ENCODE measurements around the gene STIM2. TPM values are rescaled to one million over a fixed set of nuclear protein-coding genes. Genes with fewer than 3 reads are reported as not detected.

STIM2 gene
- total and polyA plus RNA-seq, 2 donors (not counting 1 experiment from before 2014, with no cell fraction given), result 48.6 to 96.0 TPM

DNA sequence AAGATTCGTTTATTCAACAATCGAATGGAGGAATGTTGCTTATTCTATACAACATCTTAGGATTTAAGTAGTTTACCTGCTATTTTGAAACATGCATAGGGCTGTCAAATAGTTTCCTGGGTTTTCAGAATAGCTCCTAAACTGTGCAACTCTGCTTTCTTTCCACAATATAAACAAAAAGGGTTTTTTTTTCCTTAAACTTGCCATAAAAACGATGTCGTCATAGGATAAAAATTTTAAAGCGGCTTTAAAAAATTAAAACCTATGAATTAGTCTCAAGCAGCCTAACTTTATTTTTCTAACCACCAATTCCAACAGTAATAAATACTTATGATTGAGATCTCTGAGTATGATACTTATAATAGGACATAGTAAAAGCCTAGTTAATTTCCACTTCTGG is 21.6 kb upstream of the STIM2 start:
- ChIA-PET CTCF (no interaction called here), POLR2A (no interaction called here)
- Histone ChIP-seq H3K27me3 (replicated peaks in 1 of 4; ENCODE audit: control extremely low read depth in 1 of 4, control insufficient read depth in 3 of 4, insufficient read depth in 4 of 4, low read length in 3 of 4) (peaks cover 0 to 21% (median 0%) of the 10 kb centered on the region in 4 experiments), H3K79me2 (ENCODE audit: control insufficient read depth, insufficient read depth, low read length) (no peaks in the 10 kb centered on the region), H3K4me3 (ENCODE audit: control extremely low read depth in 1 of 5, extremely low read depth in 1 of 5, insufficient read depth in 1 of 5, low read depth in 2 of 5, low read length in 4 of 5) (no peak overlapping the region), H3K9ac (ENCODE audit: low read length) (no peak overlapping the region), H3K4me1 (ENCODE audit: control insufficient read depth in 2 of 2, insufficient read depth in 2 of 2, low read length in 2 of 2) (peaks cover 0 to 3% of the 10 kb centered on the region in 2 donors), H3K9me3 (ENCODE audit: control extremely low read depth in 1 of 3, control insufficient read depth in 2 of 3, insufficient read depth in 1 of 3, low read length in 2 of 3) (peaks cover 2 to 17% (median 2%) of the 10 kb centered on the region in 3 donors), H3K27ac (ENCODE audit: low read length in 2 of 2) (no peak overlapping the region), H3K36me3 (replicated peaks in 1 of 2; ENCODE audit: control extremely low read depth in 1 of 2, control insufficient read depth in 1 of 2, extremely low read depth in 1 of 2, insufficient read depth in 2 of 2, low read length in 1 of 2) (no peaks in the 10 kb centered on the region), H2AFZ (ENCODE audit: insufficient read depth, low read depth, low read length, poor library complexity, severe bottlenecking) (no peak overlapping the region), H3K4me2 (replicated peaks; ENCODE audit: low read depth, low read length, poor library complexity, severe bottlenecking) (no peak overlapping the region), H4K20me1 (ENCODE audit: control insufficient read depth, insufficient read depth, low read length, poor library complexity, severe bottlenecking) (no peaks in the 10 kb centered on the region)
- H3K27ac Mint-ChIP-seq, result no peak overlapping the region
- no CpG with 5 or more reads among the region's 5 CpGs for WGBS (ENCODE audit: insufficient coverage)
- H3K4me1 Mint-ChIP-seq, result peaks cover 5% of the 10 kb centered on the region
- no peak for ATAC-seq (ENCODE audit: low read depth)
- no peak for DNase-seq
- H3K9me3 Mint-ChIP-seq (ENCODE audit: insufficient read depth), result no peaks in the 10 kb centered on the region
- TF ChIP-seq, protein P1, sequence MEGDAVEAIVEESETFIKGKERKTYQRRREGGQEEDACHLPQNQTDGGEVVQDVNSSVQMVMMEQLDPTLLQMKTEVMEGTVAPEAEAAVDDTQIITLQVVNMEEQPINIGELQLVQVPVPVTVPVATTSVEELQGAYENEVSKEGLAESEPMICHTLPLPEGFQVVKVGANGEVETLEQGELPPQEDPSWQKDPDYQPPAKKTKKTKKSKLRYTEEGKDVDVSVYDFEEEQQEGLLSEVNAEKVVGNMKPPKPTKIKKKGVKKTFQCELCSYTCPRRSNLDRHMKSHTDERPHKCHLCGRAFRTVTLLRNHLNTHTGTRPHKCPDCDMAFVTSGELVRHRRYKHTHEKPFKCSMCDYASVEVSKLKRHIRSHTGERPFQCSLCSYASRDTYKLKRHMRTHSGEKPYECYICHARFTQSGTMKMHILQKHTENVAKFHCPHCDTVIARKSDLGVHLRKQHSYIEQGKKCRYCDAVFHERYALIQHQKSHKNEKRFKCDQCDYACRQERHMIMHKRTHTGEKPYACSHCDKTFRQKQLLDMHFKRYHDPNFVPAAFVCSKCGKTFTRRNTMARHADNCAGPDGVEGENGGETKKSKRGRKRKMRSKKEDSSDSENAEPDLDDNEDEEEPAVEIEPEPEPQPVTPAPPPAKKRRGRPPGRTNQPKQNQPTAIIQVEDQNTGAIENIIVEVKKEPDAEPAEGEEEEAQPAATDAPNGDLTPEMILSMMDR (IDR thresholded peaks at IDR 0.05), result no peak
- no peak for TF ChIP-seq EZH2 (IDR thresholded peaks at IDR 0.05; ENCODE audit: borderline replicate concordance, insufficient read depth, low read depth, low read length, poor library complexity, severe bottlenecking)
- intact Hi-C loops (cut with micrococcal nuclease), result no loop called here
- peaks cover 3% of the 10 kb centered on the region for H3K27me3 Mint-ChIP-seq
- no peak overlapping the region for H3K4me3 Mint-ChIP-seq

DNA sequence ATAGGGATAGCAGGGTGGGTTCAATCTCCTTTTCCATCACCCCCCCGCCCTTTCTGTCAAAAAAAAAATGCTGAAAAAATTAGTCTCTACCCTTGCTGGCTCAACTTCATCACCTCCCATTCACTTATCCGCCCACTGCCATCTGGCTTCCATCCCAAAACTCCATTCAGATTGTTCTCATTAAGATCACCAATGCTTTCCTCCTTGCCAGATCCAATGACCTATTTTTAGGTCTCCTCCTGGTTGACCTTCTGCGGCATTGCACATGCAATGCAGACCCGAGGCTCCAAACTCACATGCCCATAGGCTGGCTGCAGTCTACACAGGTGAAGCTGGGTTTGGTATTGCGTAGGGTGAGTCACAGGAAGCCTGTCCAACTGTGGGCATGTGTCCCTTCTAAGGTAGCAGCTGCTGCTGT is 21.1 kb upstream of the STIM2 start:
- peaks cover 5% of the 10 kb centered on the region for H3K4me1 Mint-ChIP-seq
- Histone ChIP-seq H3K4me1 (ENCODE audit: control insufficient read depth in 2 of 2, insufficient read depth in 2 of 2, low read length in 2 of 2) (peaks cover 0 to 3% of the 10 kb centered on the region in 2 donors), H3K27ac (ENCODE audit: low read length in 2 of 2) (no peak overlapping the region), H2AFZ (ENCODE audit: insufficient read depth, low read depth, low read length, poor library complexity, severe bottlenecking) (no peak overlapping the region), H3K27me3 (replicated peaks in 1 of 4; ENCODE audit: control extremely low read depth in 1 of 4, control insufficient read depth in 3 of 4, insufficient read depth in 4 of 4, low read length in 3 of 4) (peaks cover 0 to 18% (median 0%) of the 10 kb centered on the region in 4 experiments), H3K9ac (ENCODE audit: low read length) (no peak overlapping the region), H3K9me3 (ENCODE audit: control extremely low read depth in 1 of 3, control insufficient read depth in 2 of 3, insufficient read depth in 1 of 3, low read length in 2 of 3) (peaks cover 0 to 17% (median 2%) of the 10 kb centered on the region in 3 donors), H4K20me1 (ENCODE audit: control insufficient read depth, insufficient read depth, low read length, poor library complexity, severe bottlenecking) (no peaks in the 10 kb centered on the region), H3K4me3 (ENCODE audit: control extremely low read depth in 1 of 5, extremely low read depth in 1 of 5, insufficient read depth in 1 of 5, low read depth in 2 of 5, low read length in 4 of 5) (no peak overlapping the region), H3K4me2 (replicated peaks; ENCODE audit: low read depth, low read length, poor library complexity, severe bottlenecking) (no peak overlapping the region), H3K36me3 (replicated peaks in 1 of 2; ENCODE audit: control extremely low read depth in 1 of 2, control insufficient read depth in 1 of 2, extremely low read depth in 1 of 2, insufficient read depth in 2 of 2, low read length in 1 of 2) (no peaks in the 10 kb centered on the region), H3K79me2 (ENCODE audit: control insufficient read depth, insufficient read depth, low read length) (no peaks in the 10 kb centered on the region)
- 94% methylated on average over 5 of the region's 5 CpGs for WGBS (ENCODE audit: insufficient coverage)
- TF ChIP-seq, protein P1 (IDR thresholded peaks at IDR 0.05), result no peak
- TF ChIP-seq EZH2 (IDR thresholded peaks at IDR 0.05; ENCODE audit: borderline replicate concordance, insufficient read depth, low read depth, low read length, poor library complexity, severe bottlenecking), result no peak
- H3K27ac Mint-ChIP-seq, result no peak overlapping the region
- ChIA-PET POLR2A (no interaction called here), CTCF (no interaction called here)
- ATAC-seq (ENCODE audit: low read depth), result no peak
- no peak for DNase-seq
- intact Hi-C loops (cut with micrococcal nuclease), result no loop called here
- no peaks in the 10 kb centered on the region for H3K9me3 Mint-ChIP-seq (ENCODE audit: insufficient read depth)
- H3K27me3 Mint-ChIP-seq, result peaks cover 3% of the 10 kb centered on the region
- H3K4me3 Mint-ChIP-seq, result no peak overlapping the region

All from B cell (primary cell).